K562 (cell line): Measurements from ENCODE around the gene VPS18. TPM values are rescaled to one million over a fixed set of nuclear protein-coding genes. Genes with fewer than 3 reads are reported as not detected.

Experiments used
- ATAC-seq: fragments of 200-7000 bp; cut with Tn5 transposase; 3 replicates; pipeline ENCODE4 v1.9.1; 2020; ENCODE audit warnings: moderate library complexity
- BruUV-seq: library from RNA; stranded (reverse); fragments of 400-500 nt; replicated peaks from 2 replicates; lab custom pipeline; 2021; lab: Mats Ljungman, UMichigan
- CTCF ChIA-PET: fragments of 300-600 bp; formaldehyde crosslinking; extraction: SDS; loops from one replicate; lab custom pipeline; 2021; ENCODE audit warnings: low intra/inter-chr PET ratio; lab: Yijun Ruan, JAX
- POLR2A ChIA-PET: fragments of 300-600, 350-650 bp; sonication (Branson Sonifier 250); formaldehyde crosslinking; extraction: SDS; loops from one replicate; lab custom pipeline; 2021; ENCODE audit warnings: antibody characterized with exemption, inconsistent platforms; lab: Yijun Ruan, JAX
- DNase-seq, 4 experiments: peaks; one replicate each; pipeline versions ENCODE4 v3.0.0 to v3.0.0-alpha.2; 2011 to 2018; ENCODE audit warnings: low spot score in 3 of 4, mixed read lengths in 3 of 4; ENCODE audit errors: extremely low read depth in 1 of 4
- FAIRE-seq: peaks from 2 replicates; lab custom pipeline; 2011; peaks lifted over from hg19 to GRCh38; lab: Jason Lieb, UNC
- H2AFZ ChIP-seq: 2 replicates; pipeline ENCODE4 v1.6.0; 2011; ENCODE audit warnings: low read depth, low read length, control low read depth, inconsistent platforms
- H3K27ac ChIP-seq: fragments of 200-600 bp; 3 replicates; pipeline ENCODE4 v1.8.0; 2011; ENCODE audit warnings: low read depth, mild to moderate bottlenecking, control low read depth, inconsistent platforms, low read length, moderate library complexity, mixed read lengths; ENCODE audit errors: extremely low read depth
- H3K27me3 ChIP-seq, 2 experiments: fragments of 300-600 bp in 1 of 2; 2 replicates in 1 of 2; 3 replicates in 1 of 2; pipeline versions ENCODE4 v1.6.0 to v1.8.0; 2011; ENCODE audit warnings: inconsistent platforms in 2 of 2, low read length in 2 of 2, mild to moderate bottlenecking in 1 of 2, mixed read lengths in 1 of 2, moderate library complexity in 1 of 2; ENCODE audit not compliant: control insufficient read depth in 2 of 2, insufficient read depth in 2 of 2
- H3K36me3 ChIP-seq: fragments of 300-600 bp; 3 replicates; pipeline ENCODE4 v1.8.0; 2011; ENCODE audit warnings: mild to moderate bottlenecking, low read length, inconsistent platforms; ENCODE audit not compliant: control insufficient read depth, insufficient read depth
- H3K4me1 ChIP-seq, 2 experiments: fragments of 200-600 bp in 1 of 2; replicated peaks in 1 of 2; 2 replicates in 1 of 2; 3 replicates in 1 of 2; pipeline versions ENCODE4 v1.5.1 to v1.8.0; 2011; ENCODE audit warnings: inconsistent platforms in 2 of 2, low read length in 2 of 2, mild to moderate bottlenecking in 1 of 2, mixed read lengths in 1 of 2, moderate library complexity in 1 of 2; ENCODE audit not compliant: control insufficient read depth in 2 of 2, insufficient read depth in 2 of 2
- H3K4me2 ChIP-seq: 2 replicates; pipeline ENCODE4 v1.6.1; 2011; ENCODE audit warnings: low read length, control low read depth, inconsistent platforms, mixed read lengths; ENCODE audit not compliant: insufficient read depth
- H3K4me3 ChIP-seq: fragments of 200-600 bp; sonication (generic), shearing (Covaris generic); 2 replicates; pipeline ENCODE4 v1.5.1; 2016; ENCODE audit warnings: control low read depth, inconsistent platforms
- H3K79me2 ChIP-seq: fragments of 200-600 bp; 3 replicates; pipeline ENCODE4 v1.8.0; 2011; ENCODE audit warnings: low read length, inconsistent platforms; ENCODE audit not compliant: control insufficient read depth, insufficient read depth
- H3K9ac ChIP-seq, 2 experiments: 2 replicates each; pipeline versions ENCODE4 v1.6.0 to v1.6.1; 2011; ENCODE audit warnings: low read depth in 2 of 2, low read length in 2 of 2, control low read depth in 1 of 2, inconsistent platforms in 1 of 2, mild to moderate bottlenecking in 1 of 2, mixed read lengths in 1 of 2; ENCODE audit not compliant: insufficient read depth in 1 of 2
- H3K9me1 ChIP-seq: one replicate; pipeline ENCODE4 v1.6.0; 2011; ENCODE audit warnings: inconsistent platforms, mild to moderate bottlenecking, low read length, moderate library complexity; ENCODE audit not compliant: control insufficient read depth, insufficient read depth
- H3K9me3 ChIP-seq: replicated peaks from 2 replicates; pipeline ENCODE4 v1.5.1; 2011; ENCODE audit warnings: low read depth, low read length, inconsistent platforms; ENCODE audit not compliant: control insufficient read depth, insufficient read depth
- H4K20me1 ChIP-seq: replicated peaks from 2 replicates; pipeline ENCODE4 v1.6.1; 2011; ENCODE audit warnings: low read length, inconsistent platforms, mixed read lengths; ENCODE audit not compliant: control insufficient read depth, insufficient read depth
- CBX1 ChIP-seq: sonication (generic); IDR thresholded peaks from 2 replicates; pipeline ENCODE4 v1.6.1; 2016; ENCODE audit warnings: antibody characterized with exemption, low read depth, mild to moderate bottlenecking
- PCBP1 ChIP-seq: fragments of 200-400 bp; formaldehyde crosslinking; IDR thresholded peaks from 2 replicates; pipeline ENCODE4 v1.6.1; 2018; ENCODE audit warnings: mild to moderate bottlenecking, low read depth, low read length; ENCODE audit not compliant: poor library complexity, severe bottlenecking
- PHF20 ChIP-seq: fragments of 450-650 bp; IDR thresholded peaks from 2 replicates; pipeline ENCODE4 v1.6.1; 2018; ENCODE audit not compliant: partially characterized antibody
- SAP30 ChIP-seq: fragments of 200-600 bp; sonication (generic); IDR thresholded peaks from 2 replicates; pipeline ENCODE4 v1.6.1; 2012; ENCODE audit warnings: borderline replicate concordance, low read depth, mild to moderate bottlenecking, moderate library complexity, low read length, control low read depth, inconsistent platforms; ENCODE audit not compliant: insufficient read depth, poor library complexity, severe bottlenecking
- ZBED1 ChIP-seq: IDR thresholded peaks from 2 replicates; pipeline ENCODE4 v1.6.1; 2014
- ZC3H4 ChIP-seq: sonication (generic); formaldehyde crosslinking; IDR thresholded peaks from 2 replicates; pipeline ENCODE4 v1.9.0; 2021; ENCODE audit warnings: missing genetic modification reagents, borderline replicate concordance
- ZNF165 ChIP-seq: fragments of 250-450 bp; sonication (Bioruptor Pico); IDR thresholded peaks from 2 replicates; pipeline ENCODE4 v1.4.0; 2020; ENCODE audit warnings: borderline replicate concordance
- WGBS: fragments of 100-300 bp; shearing (Covaris generic); methylation state at CpG from one replicate; pipeline ENCODE4 v1.1.6; 2016; ENCODE audit warnings: low coverage, mixed read lengths; ENCODE audit not compliant: insufficient coverage; ENCODE audit errors: missing lambda C conversion rate; 5-methylcytosine and 5-hydroxymethylcytosine counted together
- in situ Hi-C: fragments of 300-500 bp; cut with MboI; formaldehyde crosslinking; loops from 4 replicates; pipeline ENCODE4 v1.15.0; 2018; ENCODE audit warnings: inconsistent platforms, mixed read lengths
- intact Hi-C: fragments of 100-400 bp; cut with micrococcal nuclease; formaldehyde crosslinking; loops from 2 replicates; pipeline ENCODE4 v1.14.2; 2022
- polyA plus RNA-seq, 8 experiments: library from polyadenylated mRNA; depleted of rRNA in 4 of 8; stranded (reverse) in 5 of 8; unstranded in 3 of 8; fragments of >200 nt; fragmentation: Nextera tagmentation in 2 of 8; fragmentation: Illumina TruSeq in 1 of 8; extraction: Ambion mirVana in 2 of 8; extraction: Trizol in 1 of 8; gene quantifications; 2 replicates each; pipeline versions ENCODE4 v1.2.1 to v1.2.3, GENCODE V29; 2011 to 2014; ENCODE audit warnings: inconsistent platforms in 1 of 8, missing spikeins in 1 of 8
- total RNA-seq, 7 experiments: library from RNA; depleted of rRNA in 6 of 7; stranded (reverse); fragments of >200 nt in 6 of 7; fragmentation: Illumina TruSeq in 2 of 7; extraction: Trizol in 2 of 7; gene quantifications; 2 replicates each; pipeline versions ENCODE4 v1.2.1 to v1.2.3, GENCODE V29; 2011 to 2021; ENCODE audit warnings: low replicate concordance in 1 of 7
- TF ChIP-seq, protein P1 (sequence below): fragments of 250-450 bp; sonication (Bioruptor Pico); IDR thresholded peaks from 2 replicates; pipeline ENCODE4 v1.9.0; 2021; ENCODE audit warnings: mild to moderate bottlenecking, inconsistent platforms

Gene VPS18
- total and polyA plus RNA-seq, 9 of the 15 experiments (the other 6 are each of a cell fraction or from before 2014, with no cell fraction given): 0.73 to 19.9 (median 8.5) TPM

DNA sequence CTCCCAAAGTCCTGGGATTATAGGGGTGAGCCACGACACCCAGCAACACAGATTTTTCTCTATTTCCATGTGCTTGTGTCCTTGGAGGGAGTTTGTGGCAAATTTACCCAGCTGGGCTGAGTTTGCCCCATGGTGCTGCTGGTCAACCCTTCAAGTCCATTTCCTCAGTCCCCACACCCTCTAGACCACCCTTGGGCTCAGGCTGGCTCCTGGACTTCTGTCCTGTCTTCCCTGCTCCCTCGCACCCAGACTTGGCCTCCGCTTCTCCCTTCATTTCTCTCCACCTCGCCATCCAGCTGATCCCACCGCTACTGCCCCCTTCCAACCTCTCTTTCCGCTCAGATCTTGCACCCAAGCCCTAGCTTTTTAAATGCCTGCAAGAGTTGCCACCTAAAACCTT lies 12.9 kb upstream of the VPS18 start:
- Histone ChIP-seq H3K27ac (no peak overlapping the region), H3K4me2 (no peak overlapping the region), H3K9me3 (no peaks in the 10 kb centered on the region), H3K36me3 (no peaks in the 10 kb centered on the region), H3K4me1 (peaks cover 0 to 10% of the 10 kb centered on the region in 2 experiments; a peak in 3 of 5 replicates), H3K27me3 (no peaks in the 10 kb centered on the region), H3K9ac (no peak overlapping the region)
- in situ Hi-C loops (loop anchor here (10.0 kb wide), 1 partner anchor 537 kb away; the partner anchor contains the start of gene CCDC9B), intact Hi-C loops (no loop called here)
- FAIRE-seq: no peak
- CTCF ChIA-PET: no interaction called here
- 53% methylated on average over 6 of the region's 6 CpGs for WGBS
- no TSS peak for BruUV-seq
- DNase-seq: no peak
- no peak for ATAC-seq
- TF ChIP-seq ZC3H4 (CRISPR knock-in tag): no peak
- no peak for TF ChIP-seq ZNF165
- no peak for TF ChIP-seq SAP30
- TF ChIP-seq PCBP1: no peak
- no peak for TF ChIP-seq PHF20
- TF ChIP-seq ZBED1: no peak
- TF ChIP-seq CBX1: no peak
- TF ChIP-seq, protein P1, sequence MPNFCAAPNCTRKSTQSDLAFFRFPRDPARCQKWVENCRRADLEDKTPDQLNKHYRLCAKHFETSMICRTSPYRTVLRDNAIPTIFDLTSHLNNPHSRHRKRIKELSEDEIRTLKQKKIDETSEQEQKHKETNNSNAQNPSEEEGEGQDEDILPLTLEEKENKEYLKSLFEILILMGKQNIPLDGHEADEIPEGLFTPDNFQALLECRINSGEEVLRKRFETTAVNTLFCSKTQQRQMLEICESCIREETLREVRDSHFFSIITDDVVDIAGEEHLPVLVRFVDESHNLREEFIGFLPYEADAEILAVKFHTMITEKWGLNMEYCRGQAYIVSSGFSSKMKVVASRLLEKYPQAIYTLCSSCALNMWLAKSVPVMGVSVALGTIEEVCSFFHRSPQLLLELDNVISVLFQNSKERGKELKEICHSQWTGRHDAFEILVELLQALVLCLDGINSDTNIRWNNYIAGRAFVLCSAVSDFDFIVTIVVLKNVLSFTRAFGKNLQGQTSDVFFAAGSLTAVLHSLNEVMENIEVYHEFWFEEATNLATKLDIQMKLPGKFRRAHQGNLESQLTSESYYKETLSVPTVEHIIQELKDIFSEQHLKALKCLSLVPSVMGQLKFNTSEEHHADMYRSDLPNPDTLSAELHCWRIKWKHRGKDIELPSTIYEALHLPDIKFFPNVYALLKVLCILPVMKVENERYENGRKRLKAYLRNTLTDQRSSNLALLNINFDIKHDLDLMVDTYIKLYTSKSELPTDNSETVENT (CRISPR knock-in tag): no peak
- TF ChIP-seq, all 486 proteins: peak for 0
- POLR2A ChIA-PET: interaction anchor here (0.6 to 1.3 kb wide), 2 partner anchors 10 to 431 kb away, joined by 3 read pairs; no protein-coding TSS in a partner anchor
- Histone ChIP-seq H4K20me1 (no peaks in the 10 kb centered on the region), H3K9me1 (no peaks in the 10 kb centered on the region), H3K79me2 (no peaks in the 10 kb centered on the region), H2AFZ (no peak overlapping the region), H3K4me3 (no peak overlapping the region)
